H1 (cell line): Measurements from ENCODE around the gene ATP7A. TPM values are rescaled to one million over a fixed set of nuclear protein-coding genes. Genes with fewer than 3 reads are reported as not detected.
"Not testable (repeated sequence)": the region's sequence is repeated elsewhere in the genome, so short reads cannot be mapped to it uniquely, and the experiment has no call there.

Experiments
- CTCF ChIA-PET: fragments of 300-600 bp; sonication (Branson Sonifier 250); formaldehyde crosslinking; loops from one replicate; lab custom pipeline; 2021; ENCODE audit not compliant: partially characterized antibody; lab: Charles Lee
- POLR2A ChIA-PET: fragments of 300-600 bp; sonication (Branson Sonifier 250); formaldehyde crosslinking; loops from one replicate; lab custom pipeline; 2021; ENCODE audit warnings: inconsistent platforms; ENCODE audit not compliant: partially characterized antibody; lab: Charles Lee
- DNase-seq, 2 experiments: peaks; one replicate each; pipeline versions ENCODE4 v3.0.0 to v3.0.0-alpha.2; 2010 to 2022; ENCODE audit warnings: low spot score in 2 of 2, low read depth in 1 of 2, mixed read lengths in 1 of 2
- FAIRE-seq: peaks from 2 replicates; lab custom pipeline; 2011; peaks lifted over from hg19 to GRCh38; lab: Jason Lieb, UNC
- H2AFZ ChIP-seq: 2 replicates; pipeline ENCODE4 v1.8.1; 2012; ENCODE audit warnings: low read length, inconsistent platforms
- H2AK5ac ChIP-seq: 2 replicates; pipeline ENCODE4 v1.6.1; 2013; ENCODE audit warnings: low read depth, low read length
- H2BK120ac ChIP-seq: replicated peaks from 2 replicates; pipeline ENCODE3; 2013; ENCODE audit warnings: low read depth, low read length, inconsistent platforms
- H2BK12ac ChIP-seq: 2 replicates; pipeline ENCODE4 v1.6.1; 2013; ENCODE audit warnings: low read depth, low read length
- H2BK15ac ChIP-seq: 2 replicates; pipeline ENCODE4 v1.6.1; 2013; ENCODE audit warnings: low read length
- H2BK20ac ChIP-seq: 2 replicates; pipeline ENCODE4 v1.6.1; 2013; ENCODE audit warnings: low read length
- H2BK5ac ChIP-seq: 2 replicates; pipeline ENCODE4 v1.6.1; 2013; ENCODE audit warnings: low read depth, low read length
- H3K14ac ChIP-seq: 2 replicates; pipeline ENCODE4 v1.6.1; 2013; ENCODE audit warnings: inconsistent platforms; ENCODE audit not compliant: insufficient read length
- H3K18ac ChIP-seq: 2 replicates; pipeline ENCODE4 v1.6.1; 2013; ENCODE audit warnings: low read length; ENCODE audit errors: extremely low read depth
- H3K23ac ChIP-seq: 2 replicates; pipeline ENCODE4 v1.6.1; 2013; ENCODE audit warnings: inconsistent platforms; ENCODE audit not compliant: insufficient read length
- H3K23me2 ChIP-seq: 2 replicates; pipeline ENCODE4 v1.6.1; 2013; ENCODE audit warnings: low read depth, low read length
- H3K27ac ChIP-seq: 2 replicates; pipeline ENCODE4 v1.6.1; 2011; ENCODE audit warnings: low read depth, low read length, inconsistent platforms
- H3K27me3 ChIP-seq, 4 experiments: replicated peaks in 1 of 4; 1 replicate in 1 of 4; 2 replicates in 3 of 4; pipeline versions ENCODE4 v1.6.1 to v1.8.1; 2011 to 2013; ENCODE audit warnings: low read length in 3 of 4, mild to moderate bottlenecking in 3 of 4, inconsistent platforms in 2 of 4, mixed read lengths in 2 of 4, moderate library complexity in 1 of 4; ENCODE audit not compliant: control insufficient read depth in 3 of 4, insufficient read depth in 3 of 4; ENCODE audit errors: extremely low read depth in 1 of 4
- H3K36me3 ChIP-seq, 4 experiments: 2 replicates each; pipeline versions ENCODE4 v1.6.1 to v1.8.1; 2011 to 2013; ENCODE audit warnings: mild to moderate bottlenecking in 4 of 4, low read length in 3 of 4, moderate library complexity in 2 of 4, control low read depth in 1 of 4, inconsistent platforms in 1 of 4; ENCODE audit not compliant: insufficient read depth in 4 of 4, control insufficient read depth in 2 of 4
- H3K4ac ChIP-seq: replicated peaks from 2 replicates; pipeline ENCODE3; 2013; ENCODE audit warnings: low read length, low read depth, mixed read lengths, inconsistent platforms; ENCODE audit not compliant: insufficient read length
- H3K4me1 ChIP-seq, 4 experiments: replicated peaks in 1 of 4; 1 replicate in 1 of 4; 2 replicates in 3 of 4; pipeline versions ENCODE4 v1.6.1 to v1.8.1; 2011 to 2013; ENCODE audit warnings: low read length in 3 of 4, inconsistent platforms in 2 of 4, mixed read lengths in 1 of 4; ENCODE audit not compliant: insufficient read depth in 4 of 4, control insufficient read depth in 3 of 4
- H3K4me2 ChIP-seq, 2 experiments: 2 replicates each; pipeline versions ENCODE4 v1.6.1 to v1.8.1; 2011 to 2013; ENCODE audit warnings: low read depth in 2 of 2, low read length in 2 of 2, control low read depth in 1 of 2, inconsistent platforms in 1 of 2, mild to moderate bottlenecking in 1 of 2; ENCODE audit not compliant: insufficient read depth in 1 of 2
- H3K4me3 ChIP-seq, 4 experiments: fragments of 200-600, 300-600 bp in 1 of 4; sonication (generic), shearing (Covaris generic), sonication (Bioruptor Twin) in 1 of 4; 2 replicates each; pipeline versions ENCODE4 v1.5.1 to v1.8.1; 2011 to 2016; ENCODE audit warnings: low read length in 4 of 4, low read depth in 3 of 4, control low read depth in 2 of 4, inconsistent platforms in 2 of 4, mild to moderate bottlenecking in 2 of 4, mixed read lengths in 1 of 4, moderate library complexity in 1 of 4; ENCODE audit not compliant: insufficient read depth in 2 of 4; ENCODE audit errors: extremely low read depth in 1 of 4
- H3K56ac ChIP-seq: replicated peaks from 2 replicates; pipeline ENCODE3; 2013; ENCODE audit warnings: low read depth, mild to moderate bottlenecking, mixed read lengths, low read length, inconsistent platforms; ENCODE audit not compliant: insufficient read length
- H3K79me1 ChIP-seq: 2 replicates; pipeline ENCODE4 v1.6.1; 2013; ENCODE audit warnings: low read depth, low read length, control low read depth
- H3K79me2 ChIP-seq, 2 experiments: 2 replicates each; pipeline versions ENCODE4 v1.6.1 to v1.8.1; 2012 to 2013; ENCODE audit warnings: low read length in 2 of 2, mild to moderate bottlenecking in 2 of 2, inconsistent platforms in 1 of 2; ENCODE audit not compliant: insufficient read depth in 2 of 2, control insufficient read depth in 1 of 2
- H3K9ac ChIP-seq, 4 experiments: replicated peaks in 1 of 4; 1 replicate in 1 of 4; 2 replicates in 3 of 4; pipeline versions ENCODE4 v1.6.1 to v1.8.1; 2011 to 2013; ENCODE audit warnings: low read depth in 3 of 4, low read length in 3 of 4, control low read depth in 2 of 4, mild to moderate bottlenecking in 2 of 4, moderate library complexity in 2 of 4, inconsistent platforms in 1 of 4; ENCODE audit errors: extremely low read depth in 1 of 4
- H3K9me3 ChIP-seq, 2 experiments: 2 replicates each; pipeline versions ENCODE4 v1.6.1 to v1.8.1; 2012 to 2013; ENCODE audit warnings: mild to moderate bottlenecking in 2 of 2, moderate library complexity in 2 of 2, control low read depth in 1 of 2, inconsistent platforms in 1 of 2, low read depth in 1 of 2, low read length in 1 of 2, mixed read lengths in 1 of 2; ENCODE audit not compliant: insufficient read depth in 2 of 2
- H4K20me1 ChIP-seq, 2 experiments: replicated peaks in 1 of 2; 2 replicates each; pipeline versions ENCODE3 to v1.8.1; 2011 to 2013; ENCODE audit warnings: inconsistent platforms in 2 of 2, low read length in 2 of 2, mild to moderate bottlenecking in 1 of 2; ENCODE audit not compliant: insufficient read depth in 2 of 2, control insufficient read depth in 1 of 2
- H4K5ac ChIP-seq: 2 replicates; pipeline ENCODE4 v1.6.1; 2013; ENCODE audit warnings: low read length, low read depth, mixed read lengths, inconsistent platforms; ENCODE audit not compliant: insufficient read length
- H4K8ac ChIP-seq: 2 replicates; pipeline ENCODE4 v1.8.0; 2013; ENCODE audit warnings: mild to moderate bottlenecking, moderate library complexity, low read length, inconsistent platforms; ENCODE audit not compliant: insufficient read depth; ENCODE audit errors: extremely low read depth
- H4K91ac ChIP-seq: replicated peaks from 2 replicates; pipeline ENCODE3; 2013; ENCODE audit warnings: low read length, mixed read lengths, inconsistent platforms; ENCODE audit not compliant: insufficient read length
- WGBS, 2 experiments: shearing (Covaris generic) in 1 of 2; methylation state at CpG; one replicate each; pipeline versions ENCODE4 v1.1.6 to v1.1.7; 2013 to 2015; ENCODE audit warnings: low lambda C conversion rate in 2 of 2, mixed read lengths in 2 of 2, inconsistent platforms in 1 of 2, low coverage in 1 of 2, missing lambda C conversion rate in 1 of 2; ENCODE audit not compliant: insufficient replicate concordance in 2 of 2, insufficient coverage in 1 of 2, insufficient read length in 1 of 2; ENCODE audit errors: extremely low coverage in 1 of 2, missing lambda C conversion rate in 1 of 2; 5-methylcytosine and 5-hydroxymethylcytosine counted together
- polyA plus RNA-seq, 7 experiments: library from polyadenylated mRNA; depleted of rRNA in 3 of 7; stranded (reverse) in 5 of 7; unstranded in 2 of 7; fragments of >200 nt in 5 of 7; fragments of 200-250 nt in 2 of 7; gene quantifications; 1 replicate in 5 of 7; 2 replicates in 1 of 7; 4 replicates in 1 of 7; pipeline versions ENCODE4 v1.2.1 to v1.2.3, GENCODE V29; 2011 to 2013; ENCODE audit warnings: missing spikeins in 2 of 7, mixed read lengths in 2 of 7
- total RNA-seq: library from RNA; stranded (reverse); fragmentation: NEBNext Ultra II Directional; extraction: Animal tissue kit (Norgen Biotek cat#: 25700); gene quantifications from 2 replicates; pipeline ENCODE4 v1.2.1, GENCODE V29; 2021

The ATP7A gene
- total and polyA plus RNA-seq, 2 of the 8 experiments (the other 6 are each of a cell fraction or from before 2014, with no cell fraction given) = 0.73 to 2.8 TPM

DNA sequence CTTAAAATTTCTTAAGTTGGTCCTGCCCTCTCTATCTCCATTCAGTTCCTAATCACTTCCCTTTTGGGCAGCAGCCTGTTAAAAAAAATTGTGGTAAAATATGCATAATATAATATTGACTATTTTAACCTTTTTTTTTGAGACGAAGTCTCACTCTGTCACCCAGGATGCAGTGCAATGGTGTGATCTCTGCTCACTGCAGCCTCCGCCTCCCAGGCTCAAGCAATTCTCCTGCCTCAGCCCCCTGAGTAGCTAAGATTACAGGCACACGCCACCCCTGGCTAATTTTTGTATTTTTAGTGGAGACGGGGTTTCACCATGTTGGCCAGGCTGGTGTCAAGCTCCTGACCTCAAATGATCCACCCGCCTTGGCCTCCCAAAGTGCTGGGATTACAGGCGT, 8.9 kb downstream of the ATP7A start:
- POLR2A ChIA-PET, H3K14ac ChIP-seq, H2BK5ac ChIP-seq, H2BK120ac ChIP-seq, H3K36me3 ChIP-seq, H3K79me1 ChIP-seq, H2BK15ac ChIP-seq, H3K23me2 ChIP-seq, H2BK12ac ChIP-seq, H3K56ac ChIP-seq, H2AFZ ChIP-seq, H2AK5ac ChIP-seq, H2BK20ac ChIP-seq, FAIRE-seq, H3K4me3 ChIP-seq, H4K8ac ChIP-seq, H3K4ac ChIP-seq, H4K5ac ChIP-seq, H3K9me3 ChIP-seq, H3K27me3 ChIP-seq, H3K79me2 ChIP-seq, H3K27ac ChIP-seq, DNase-seq, H4K91ac ChIP-seq, H3K9ac ChIP-seq, H3K18ac ChIP-seq, H3K4me1 ChIP-seq, H3K4me2 ChIP-seq, H4K20me1 ChIP-seq, H3K23ac ChIP-seq: not testable (repeated sequence)
- whole genome bisulfite sequencing, 2 experiments = 81% methylated on average over 4 of the region's 6 CpGs; no CpG with 5 or more reads in 1 of the 2 experiments
- CTCF ChIA-PET = interaction anchor here (0.9 kb wide), 1 partner anchor 9 kb away, joined by 4 read pairs; the partner anchor contains the start of gene ATP7A
